Neural progenitor cell (in vitro differentiated cells): Measurements from ENCODE around the gene NCF2.

Source experiments
- CTCF ChIP-seq: fragments of 200-600 bp; sonication (generic); IDR thresholded peaks from 2 replicates; pipeline ENCODE4 v1.5.1; 2017; ENCODE audit warnings: antibody characterized with exemption, mild to moderate bottlenecking
- EZH2phosphoT487 ChIP-seq: fragments of 200-600 bp; sonication (generic); IDR thresholded peaks from 2 replicates; pipeline ENCODE4 v1.6.1; 2017; ENCODE audit warnings: antibody characterized with exemption

DNA sequence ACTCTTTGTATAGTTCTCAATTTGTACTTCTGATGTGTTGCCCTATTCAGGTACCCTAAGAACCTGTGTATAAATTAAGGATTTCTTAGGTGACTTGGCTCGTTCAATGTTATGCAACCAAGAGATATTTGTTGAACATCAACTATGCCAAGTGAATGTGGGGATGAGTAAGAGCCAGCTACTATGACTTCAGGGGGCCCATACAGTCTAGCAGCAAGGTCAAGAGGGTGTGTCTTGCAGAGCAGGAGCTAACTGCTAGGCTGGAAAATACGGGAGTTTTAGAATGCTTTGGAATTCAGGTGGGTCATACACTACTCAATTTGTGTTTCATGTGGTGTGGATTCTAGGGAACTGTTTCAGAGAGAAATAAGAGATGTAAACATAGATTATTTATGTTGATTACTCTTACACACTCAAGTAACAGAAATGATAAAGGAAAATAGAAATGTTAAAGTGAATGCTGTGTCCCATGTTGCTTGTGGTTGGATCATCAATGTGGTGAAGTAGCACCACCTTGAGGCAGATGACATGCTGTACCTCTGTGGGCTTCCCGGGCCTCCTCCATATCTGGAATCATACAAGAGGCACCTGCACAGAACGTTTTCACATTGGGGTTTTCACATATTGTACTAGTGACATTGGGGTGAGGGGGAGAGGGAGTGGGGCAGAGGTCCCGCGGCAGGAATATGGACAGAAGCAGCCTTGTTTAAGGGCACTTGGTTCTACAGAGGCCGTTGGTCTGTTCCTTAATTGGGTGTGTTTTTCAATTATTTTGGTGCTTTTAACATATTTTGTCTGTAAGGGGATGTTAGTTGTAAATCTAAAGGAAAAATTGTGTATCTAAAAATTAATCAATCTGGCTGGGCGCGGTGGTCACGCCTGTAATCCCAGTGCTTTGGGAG, 32.9 kb upstream of the NCF2 start:
- TF ChIP-seq CTCF (peak; percentile 83), EZH2phosphoT487 (no peak)
